Measurements from ENCODE around the gene C9orf78.
A peak's percentile ranks its signal among the peaks of the same experiment; 100 is the strongest.

The C9orf78 gene

DNA sequence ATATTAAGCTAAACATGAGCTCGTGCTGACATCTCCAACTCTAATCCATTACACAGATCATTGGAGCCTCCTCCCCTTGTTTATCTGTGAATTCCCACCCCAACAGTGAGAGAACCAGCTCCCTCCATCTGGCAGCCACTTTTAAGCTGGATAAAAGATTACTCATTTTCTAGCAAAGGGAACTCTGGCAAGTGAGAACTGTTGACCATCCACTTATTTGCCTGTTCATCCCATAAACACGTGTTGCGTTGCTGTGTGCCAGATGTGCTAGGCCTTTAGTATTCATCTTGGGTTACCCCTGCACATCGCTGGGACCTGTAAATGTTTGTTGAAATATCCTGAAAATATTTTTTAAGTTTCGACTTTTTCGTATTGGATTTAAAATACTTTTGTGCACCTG, 8.7 kb downstream of the C9orf78 start:
- Histone ChIP-seq H3K36me3 (ENCODE audit: control insufficient read depth, insufficient read depth, low read length) (peaks cover 27% of the 10 kb centered on the region), H3K9me3 (ENCODE audit: control insufficient read depth, low read length) (no peaks in the 10 kb centered on the region), H3K27me3 (ENCODE audit: control insufficient read depth, insufficient read depth, low read length, poor library complexity, severe bottlenecking) (no peaks in the 10 kb centered on the region), H3K27ac (ENCODE audit: insufficient read depth, low read depth, low read length, poor library complexity, severe bottlenecking) (no peak overlapping the region), H3K4me1 (ENCODE audit: control insufficient read depth, insufficient read depth, low read length) (no peaks in the 10 kb centered on the region), H3K4me3 (ENCODE audit: insufficient read depth, low read depth, low read length) (no peak overlapping the region)
- 96 to 98% methylated on average over 6 of the region's 6 CpGs for WGBS, 2 experiments

DNA sequence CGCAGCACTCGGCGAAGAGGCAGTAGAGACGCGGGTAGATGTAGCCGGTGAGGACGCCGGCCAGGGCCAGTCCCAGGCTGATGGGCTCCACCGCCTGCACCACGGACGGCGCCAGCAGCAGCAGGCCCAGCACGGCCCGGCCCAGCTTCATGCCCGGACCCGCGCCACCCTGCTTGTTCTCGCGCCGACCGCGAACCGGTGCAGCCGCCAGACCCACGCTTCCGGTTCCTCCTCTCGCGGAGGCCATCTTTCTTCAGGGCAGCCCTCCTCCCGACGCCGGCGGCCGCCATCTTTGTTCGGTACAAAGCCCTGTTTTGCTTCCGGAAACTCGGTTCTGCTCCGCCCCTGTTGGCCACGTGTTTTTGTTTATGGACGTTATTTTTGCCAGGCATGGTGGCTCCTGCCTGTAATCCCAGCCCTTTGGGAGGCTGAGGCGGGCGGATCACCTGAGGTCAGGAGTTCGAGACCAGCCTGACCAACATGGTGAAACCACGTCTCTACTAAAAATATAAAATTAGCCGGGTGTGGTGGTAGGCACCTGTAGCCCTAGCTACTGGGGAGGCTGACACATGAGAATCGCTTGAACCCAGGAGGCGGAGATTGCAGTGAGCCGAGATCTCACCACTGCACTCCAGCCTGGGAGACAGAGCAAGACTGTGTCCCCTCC, 11.0 kb downstream of the C9orf78 start, which contains the start of gene TOR1A:
TSS of gene TOR1A (minus strand) at position 202 of the 667 bp plus-strand sequence. CDS start at position 151, 51 bp downstream.
- Histone ChIP-seq H3K27me3 (ENCODE audit: control insufficient read depth, insufficient read depth, low read length, poor library complexity, severe bottlenecking) (no peaks in the 10 kb centered on the region), H3K36me3 (ENCODE audit: control insufficient read depth, insufficient read depth, low read length) (peaks cover 23% of the 10 kb centered on the region), H3K4me1 (ENCODE audit: control insufficient read depth, insufficient read depth, low read length) (no peaks in the 10 kb centered on the region), H3K9me3 (ENCODE audit: control insufficient read depth, low read length) (no peaks in the 10 kb centered on the region), H3K4me3 (ENCODE audit: insufficient read depth, low read depth, low read length) (peak within 1 kb of the TSS; percentile 84), H3K27ac (ENCODE audit: insufficient read depth, low read depth, low read length, poor library complexity, severe bottlenecking) (no peak within 1 kb of the TSS)
- WGBS, 2 experiments, result 6% methylated on average over 47 of the region's 47 CpGs

- WGBS, 2 experiments, result 0 to 1% methylated on average over 11 to 14 of the region's 15 CpGs
- Histone ChIP-seq H3K36me3 (ENCODE audit: control insufficient read depth, insufficient read depth, low read length) (peaks cover 23% of the 10 kb centered on the region), H3K4me3 (ENCODE audit: insufficient read depth, low read depth, low read length) (peak overlapping the region; percentile 84), H3K9me3 (ENCODE audit: control insufficient read depth, low read length) (no peaks in the 10 kb centered on the region), H3K4me1 (ENCODE audit: control insufficient read depth, insufficient read depth, low read length) (no peaks in the 10 kb centered on the region), H3K27ac (ENCODE audit: insufficient read depth, low read depth, low read length, poor library complexity, severe bottlenecking) (no peak overlapping the region), H3K27me3 (ENCODE audit: control insufficient read depth, insufficient read depth, low read length, poor library complexity, severe bottlenecking) (no peaks in the 10 kb centered on the region)
Measured at GRCh38 chr9:129823542-129823934, 11.5 kb downstream of the C9orf78 start.

- WGBS, 2 experiments, result 22 to 26% methylated on average over 25 of the region's 26 CpGs
- Histone ChIP-seq H3K36me3 (ENCODE audit: control insufficient read depth, insufficient read depth, low read length) (peaks cover 28% of the 10 kb centered on the region), H3K4me3 (ENCODE audit: insufficient read depth, low read depth, low read length) (peak overlapping the region; percentile 84), H3K27me3 (ENCODE audit: control insufficient read depth, insufficient read depth, low read length, poor library complexity, severe bottlenecking) (no peaks in the 10 kb centered on the region), H3K27ac (ENCODE audit: insufficient read depth, low read depth, low read length, poor library complexity, severe bottlenecking) (no peak overlapping the region), H3K4me1 (ENCODE audit: control insufficient read depth, insufficient read depth, low read length) (no peaks in the 10 kb centered on the region), H3K9me3 (ENCODE audit: control insufficient read depth, low read length) (no peaks in the 10 kb centered on the region)
Measured at GRCh38 chr9:129822898-129823541, 12.1 kb downstream of the C9orf78 start.

DNA sequence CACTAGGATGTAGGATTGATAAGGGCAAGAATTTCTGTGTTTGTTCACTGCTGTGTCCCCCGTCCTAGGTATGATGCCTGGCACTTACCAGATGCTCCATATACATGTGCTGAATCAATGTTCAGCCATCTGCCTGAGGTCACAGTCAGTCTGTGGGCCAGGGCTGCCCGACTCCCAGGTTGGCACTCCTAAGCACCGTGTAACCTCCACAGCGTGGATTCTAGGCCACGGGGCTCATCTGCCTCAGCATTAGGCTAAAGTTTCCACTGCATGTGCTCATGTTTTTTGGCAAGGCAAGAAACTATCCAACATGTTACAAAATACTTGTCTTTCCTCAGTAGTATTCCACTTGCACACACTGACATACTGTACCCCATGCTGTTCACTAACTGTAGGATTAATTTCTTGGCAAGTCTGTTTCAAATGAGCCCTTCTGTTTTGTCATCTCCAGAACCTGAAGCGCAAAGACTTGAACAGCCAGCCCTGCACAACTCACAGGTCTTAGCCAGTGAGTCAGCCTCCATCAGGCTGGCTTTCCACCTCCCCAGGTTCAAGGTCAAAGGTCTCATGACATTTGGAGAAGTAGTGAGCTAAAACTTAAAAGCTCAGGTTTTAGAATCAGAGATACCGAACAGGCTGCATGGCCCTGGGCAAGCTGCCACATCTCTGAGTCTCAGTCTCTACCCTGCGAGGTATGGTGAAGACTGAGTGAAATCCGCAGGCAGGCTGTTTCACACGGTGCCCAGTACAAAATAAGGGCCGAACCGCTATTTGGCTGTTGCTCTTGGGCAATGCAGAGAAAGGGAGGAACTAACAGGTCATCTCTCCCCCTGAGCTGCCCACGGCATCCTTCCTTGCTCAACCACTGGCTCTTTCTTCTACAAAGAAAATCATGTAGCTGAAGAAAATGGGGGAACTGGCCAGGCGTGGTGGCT, 18.3 kb downstream of the C9orf78 start:
- Histone ChIP-seq H3K4me1 (ENCODE audit: control insufficient read depth, insufficient read depth, low read length) (no peaks in the 10 kb centered on the region), H3K4me3 (ENCODE audit: insufficient read depth, low read depth, low read length) (no peak overlapping the region), H3K27me3 (ENCODE audit: control insufficient read depth, insufficient read depth, low read length, poor library complexity, severe bottlenecking) (no peaks in the 10 kb centered on the region), H3K36me3 (ENCODE audit: control insufficient read depth, insufficient read depth, low read length) (peaks cover 40% of the 10 kb centered on the region), H3K9me3 (ENCODE audit: control insufficient read depth, low read length) (no peaks in the 10 kb centered on the region), H3K27ac (ENCODE audit: insufficient read depth, low read depth, low read length, poor library complexity, severe bottlenecking) (no peak overlapping the region)
- WGBS, 2 experiments, result 92 to 93% methylated on average over 14 of the region's 14 CpGs

DNA sequence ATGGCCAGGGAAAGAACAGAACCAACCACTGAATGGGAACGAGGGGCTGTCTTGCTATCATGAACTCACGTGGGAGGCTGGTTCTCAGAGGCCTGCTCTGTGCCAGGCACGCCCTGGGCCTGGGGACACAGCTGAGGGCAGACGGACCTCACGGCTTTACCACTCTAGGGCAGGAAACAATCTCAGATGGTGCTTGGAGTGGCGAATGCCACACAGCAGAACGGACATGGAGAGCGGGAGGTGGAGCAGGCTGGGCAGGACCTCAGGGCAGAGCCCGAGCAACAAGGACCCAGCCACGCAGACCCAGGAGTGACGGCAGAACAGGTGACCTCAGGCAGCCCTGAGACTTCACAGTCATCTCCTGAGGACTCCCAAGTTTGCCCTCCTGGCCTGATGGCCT, 19.8 kb downstream of the C9orf78 start:
- H3K4me1 ChIP-seq (ENCODE audit: control insufficient read depth, insufficient read depth, low read length), result no peaks in the 10 kb centered on the region
- no peak overlapping the region for H3K27ac ChIP-seq (ENCODE audit: insufficient read depth, low read depth, low read length, poor library complexity, severe bottlenecking)
- peaks cover 31% of the 10 kb centered on the region for H3K36me3 ChIP-seq (ENCODE audit: control insufficient read depth, insufficient read depth, low read length)
- no peaks in the 10 kb centered on the region for H3K27me3 ChIP-seq (ENCODE audit: control insufficient read depth, insufficient read depth, low read length, poor library complexity, severe bottlenecking)
- H3K4me3 ChIP-seq (ENCODE audit: insufficient read depth, low read depth, low read length), result no peak overlapping the region
- H3K9me3 ChIP-seq (ENCODE audit: control insufficient read depth, low read length), result no peaks in the 10 kb centered on the region
- 95 to 97% methylated on average over 11 of the region's 11 CpGs for WGBS, 2 experiments

- Histone ChIP-seq H3K9me3 (ENCODE audit: control insufficient read depth, low read length) (no peaks in the 10 kb centered on the region), H3K4me3 (ENCODE audit: insufficient read depth, low read depth, low read length) (no peak overlapping the region), H3K27ac (ENCODE audit: insufficient read depth, low read depth, low read length, poor library complexity, severe bottlenecking) (no peak overlapping the region), H3K27me3 (ENCODE audit: control insufficient read depth, insufficient read depth, low read length, poor library complexity, severe bottlenecking) (no peaks in the 10 kb centered on the region), H3K4me1 (ENCODE audit: control insufficient read depth, insufficient read depth, low read length) (no peaks in the 10 kb centered on the region), H3K36me3 (ENCODE audit: control insufficient read depth, insufficient read depth, low read length) (peaks cover 29% of the 10 kb centered on the region)
- 93 to 94% methylated on average over 17 of the region's 17 CpGs for WGBS, 2 experiments
Measured at GRCh38 chr9:129814432-129815223, 20.4 kb downstream of the C9orf78 start.

GRCh38 chr9:129813661-129814060, 21.4 kb downstream of the C9orf78 start:
- Histone ChIP-seq H3K27ac (ENCODE audit: insufficient read depth, low read depth, low read length, poor library complexity, severe bottlenecking) (no peak overlapping the region), H3K36me3 (ENCODE audit: control insufficient read depth, insufficient read depth, low read length) (peaks cover 25% of the 10 kb centered on the region)
- WGBS, 2 experiments, result 81% methylated on average over 9 of the region's 9 CpGs

DNA sequence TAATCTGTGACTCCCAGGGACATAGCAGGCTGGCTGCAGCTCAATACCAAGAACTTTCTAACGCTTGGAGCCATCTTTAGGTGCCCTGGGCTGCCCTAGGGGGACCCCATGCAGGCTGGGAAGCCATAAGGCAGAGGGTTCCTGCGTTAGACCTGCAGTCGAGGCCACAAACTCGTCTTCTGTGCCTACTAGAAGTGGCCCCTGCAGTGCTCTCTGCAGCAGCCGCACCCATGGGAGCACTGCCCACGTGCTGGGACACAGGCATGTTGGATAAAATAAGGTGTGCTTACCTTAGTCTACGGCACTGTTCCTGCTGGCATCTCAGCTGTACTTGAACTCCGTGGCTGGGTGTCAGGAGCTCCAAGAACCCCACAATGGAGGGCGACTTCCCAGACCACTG, 22.7 kb downstream of the C9orf78 start:
- H3K4me3 ChIP-seq (ENCODE audit: insufficient read depth, low read depth, low read length), result no peak overlapping the region
- H3K4me1 ChIP-seq (ENCODE audit: control insufficient read depth, insufficient read depth, low read length), result no peaks in the 10 kb centered on the region
- H3K9me3 ChIP-seq (ENCODE audit: control insufficient read depth, low read length), result no peaks in the 10 kb centered on the region
- no peak overlapping the region for H3K27ac ChIP-seq (ENCODE audit: insufficient read depth, low read depth, low read length, poor library complexity, severe bottlenecking)
- H3K27me3 ChIP-seq (ENCODE audit: control insufficient read depth, insufficient read depth, low read length, poor library complexity, severe bottlenecking), result no peaks in the 10 kb centered on the region
- H3K36me3 ChIP-seq (ENCODE audit: control insufficient read depth, insufficient read depth, low read length), result peaks cover 18% of the 10 kb centered on the region
- 94 to 96% methylated on average over 9 of the region's 9 CpGs for WGBS, 2 experiments

More at GRCh38 chr9:129813661-129814060, 21.4 kb downstream of the C9orf78 start:
- no peaks in the 10 kb centered on the region for H3K9me3 ChIP-seq (ENCODE audit: control insufficient read depth, low read length)
- no peaks in the 10 kb centered on the region for H3K4me1 ChIP-seq (ENCODE audit: control insufficient read depth, insufficient read depth, low read length)
- H3K27me3 ChIP-seq (ENCODE audit: control insufficient read depth, insufficient read depth, low read length, poor library complexity, severe bottlenecking), result no peaks in the 10 kb centered on the region
- H3K4me3 ChIP-seq (ENCODE audit: insufficient read depth, low read depth, low read length), result no peak overlapping the region
